Skeletal muscle satellite cell (primary cell): Measurements from ENCODE around the gene P3H4.
A peak's percentile ranks its signal among the peaks of the same experiment; 100 is the strongest.
"Not testable (repeated sequence)": the region's sequence is repeated elsewhere in the genome, so short reads cannot be mapped to it uniquely, and the experiment has no call there.

Source experiments
- H3K27me3 ChIP-seq: 2 replicates; pipeline ENCODE4 v1.7.0; 2013; ENCODE audit warnings: low read length; ENCODE audit not compliant: control insufficient read depth, insufficient read depth
- H3K36me3 ChIP-seq: 2 replicates; pipeline ENCODE4 v1.7.0; 2013; ENCODE audit warnings: mild to moderate bottlenecking, control low read depth, low read length; ENCODE audit not compliant: insufficient read depth
- H3K4me1 ChIP-seq: 2 replicates; pipeline ENCODE4 v1.7.0; 2013; ENCODE audit warnings: low read length; ENCODE audit not compliant: control insufficient read depth, insufficient read depth
- H3K4me2 ChIP-seq: 2 replicates; pipeline ENCODE4 v1.7.0; 2013; ENCODE audit warnings: mild to moderate bottlenecking, low read length
- H3K4me3 ChIP-seq: 2 replicates; pipeline ENCODE4 v1.7.0; 2013; ENCODE audit warnings: low read length
- H3K9ac ChIP-seq: 2 replicates; pipeline ENCODE4 v1.7.0; 2013; ENCODE audit warnings: mild to moderate bottlenecking, low read depth, low read length, moderate library complexity
- H3K9me3 ChIP-seq: replicated peaks from 2 replicates; pipeline ENCODE4 v1.7.0; 2013; ENCODE audit warnings: mild to moderate bottlenecking, control low read depth, low read length

P3H4 gene

DNA sequence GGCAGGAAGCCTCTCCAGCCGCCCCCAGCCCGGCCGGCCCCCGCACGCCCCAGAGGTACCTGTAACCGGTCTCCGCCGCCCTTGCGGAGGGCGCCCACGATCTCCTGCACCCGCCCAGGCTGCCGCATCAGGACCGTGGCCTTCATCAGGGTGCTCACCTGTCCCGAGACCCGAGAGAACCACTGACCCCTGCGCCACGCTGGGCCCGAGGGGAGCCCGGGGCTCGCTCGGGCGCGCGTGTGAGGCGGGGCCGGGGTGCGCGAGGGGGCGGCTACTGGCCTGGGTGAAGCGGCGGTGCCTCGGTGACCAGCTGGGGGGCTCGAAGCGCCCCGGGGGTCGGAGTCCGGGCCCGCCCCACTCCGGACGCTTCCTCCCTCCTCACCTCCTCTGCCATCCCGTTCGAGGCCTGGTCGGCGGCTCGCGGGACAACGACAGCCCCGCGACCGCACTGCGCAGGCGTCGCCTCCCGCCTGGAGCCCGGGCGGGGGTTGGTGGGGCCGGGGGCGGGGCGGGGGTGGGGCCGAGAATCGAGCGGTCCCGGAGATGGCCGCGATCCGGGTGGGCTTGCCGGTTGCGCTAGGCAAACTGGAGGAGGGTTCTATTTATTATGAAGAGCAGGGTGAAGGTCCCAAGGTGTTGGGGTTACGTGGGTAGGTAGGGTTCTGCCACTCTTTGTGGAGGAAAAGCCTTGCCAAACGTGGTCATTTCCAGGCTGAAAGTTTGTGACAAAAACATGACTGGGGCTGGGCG lies 24.2 kb upstream of the P3H4 start, which contains the start of gene NT5C3B:
NT5C3B (minus strand) TSS at position 433 of the 750 bp plus-strand sequence; CDS start at position 394, 39 bp downstream.
- peak within 1 kb of the TSS; percentile 89 for H3K4me3 ChIP-seq
- H3K9me3 ChIP-seq, result no peaks in the 10 kb centered on the region
- H3K9ac ChIP-seq, result peak within 1 kb of the TSS; percentile 87
- peaks cover 15% of the 10 kb centered on the region for H3K4me1 ChIP-seq
- H3K4me2 ChIP-seq, result peak within 1 kb of the TSS; percentile 95
- H3K36me3 ChIP-seq, result peaks cover 9% of the 10 kb centered on the region
- H3K27me3 ChIP-seq, result no peaks in the 10 kb centered on the region

DNA sequence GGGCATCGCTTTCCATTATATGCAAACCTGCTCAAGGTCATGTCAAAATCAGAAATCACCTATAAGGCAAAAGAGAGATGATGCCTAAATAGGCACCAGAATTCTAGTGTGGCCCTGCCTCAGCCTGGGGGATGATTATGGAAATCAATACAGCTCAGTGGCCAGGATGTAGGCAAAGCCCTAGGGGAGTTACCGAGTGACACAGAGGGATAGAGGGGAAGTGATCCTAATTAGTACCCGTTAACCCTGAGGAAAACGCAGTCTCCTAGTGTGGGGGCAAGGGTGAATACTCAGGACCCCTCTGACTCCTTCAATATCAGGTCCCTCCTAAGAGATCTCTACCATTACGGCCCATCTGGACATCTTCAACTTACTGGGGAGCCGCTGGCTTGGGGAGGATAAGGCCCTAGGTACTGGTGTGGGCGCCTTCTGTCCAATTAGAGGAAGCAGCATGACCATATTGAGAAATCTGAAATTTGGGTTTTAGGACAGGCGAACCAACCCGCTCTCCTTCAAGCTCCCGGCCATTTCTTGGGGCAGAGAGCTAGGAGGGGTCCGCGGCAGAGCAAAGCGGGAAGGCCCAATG lies 23.6 kb upstream of the P3H4 start:
- Histone ChIP-seq H3K4me1 (peaks cover 15% of the 10 kb centered on the region), H3K9me3 (no peaks in the 10 kb centered on the region), H3K4me3 (peak overlapping the region; percentile 89), H3K9ac (peak overlapping the region; percentile 87), H3K36me3 (peaks cover 15% of the 10 kb centered on the region), H3K27me3 (no peaks in the 10 kb centered on the region), H3K4me2 (peak overlapping the region; percentile 95)

DNA sequence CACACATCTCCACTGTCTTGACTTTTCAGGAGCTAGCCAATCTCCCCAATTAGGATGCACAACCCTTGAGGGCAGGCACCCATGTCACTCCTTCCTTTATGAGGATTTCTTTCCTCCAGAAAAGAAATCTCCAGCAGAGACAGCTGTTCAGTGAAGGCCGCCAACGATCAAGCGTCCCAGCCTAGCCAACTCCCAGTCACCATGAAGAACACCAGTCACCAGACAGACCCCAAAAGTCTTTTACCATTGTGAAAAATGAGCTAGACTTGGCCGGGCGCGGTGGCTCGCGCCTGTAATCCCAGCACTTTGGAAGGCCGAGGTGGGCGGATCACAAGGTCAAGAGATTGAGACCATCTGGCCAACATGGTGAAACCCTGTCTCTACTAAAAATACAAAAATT lies 18.2 kb upstream of the P3H4 start:
- not testable (repeated sequence) for H3K4me1 ChIP-seq
- peaks cover 43% of the 10 kb centered on the region for H3K36me3 ChIP-seq

DNA sequence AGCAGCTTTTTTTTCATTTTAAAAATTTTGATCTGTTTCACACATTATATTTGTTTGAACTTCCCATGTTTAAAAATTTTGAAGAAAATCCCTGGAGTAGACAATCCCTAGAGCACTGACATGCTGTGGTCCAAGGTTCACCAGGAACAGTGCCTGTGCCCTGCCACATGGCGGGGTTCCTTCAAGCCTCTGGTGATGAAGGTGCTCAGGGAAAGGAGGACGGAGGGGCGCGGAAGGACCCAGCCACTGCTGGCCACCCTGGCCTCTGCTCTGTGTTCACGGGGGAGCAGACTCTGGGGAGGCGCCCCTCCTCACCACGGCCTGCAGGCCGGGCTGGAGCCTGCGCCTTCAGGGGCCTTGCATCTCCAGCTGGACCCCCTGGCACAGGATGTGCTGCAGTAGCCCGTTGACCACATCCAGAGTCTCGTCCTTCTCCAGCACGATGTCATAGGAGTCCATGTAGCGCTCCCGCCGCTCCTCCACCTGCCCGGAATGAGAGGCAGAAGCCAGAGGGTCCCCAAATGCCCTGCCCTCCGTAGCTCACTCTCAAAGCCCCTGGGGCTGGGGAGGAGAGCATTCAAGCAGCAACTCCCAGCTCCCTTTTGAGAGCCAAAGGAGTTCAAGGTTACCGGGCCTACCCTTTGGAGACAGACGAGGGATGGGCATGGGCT lies 13.6 kb upstream of the P3H4 start:
- Histone ChIP-seq H3K9me3 (no peaks in the 10 kb centered on the region), H3K4me1 (no peaks in the 10 kb centered on the region), H3K27me3 (no peaks in the 10 kb centered on the region)

More for the DNA sequence above, 18.2 kb upstream of the P3H4 start:
- not testable (repeated sequence) for H3K9me3 ChIP-seq, H3K4me2 ChIP-seq, H3K27me3 ChIP-seq, H3K4me3 ChIP-seq, H3K9ac ChIP-seq

DNA sequence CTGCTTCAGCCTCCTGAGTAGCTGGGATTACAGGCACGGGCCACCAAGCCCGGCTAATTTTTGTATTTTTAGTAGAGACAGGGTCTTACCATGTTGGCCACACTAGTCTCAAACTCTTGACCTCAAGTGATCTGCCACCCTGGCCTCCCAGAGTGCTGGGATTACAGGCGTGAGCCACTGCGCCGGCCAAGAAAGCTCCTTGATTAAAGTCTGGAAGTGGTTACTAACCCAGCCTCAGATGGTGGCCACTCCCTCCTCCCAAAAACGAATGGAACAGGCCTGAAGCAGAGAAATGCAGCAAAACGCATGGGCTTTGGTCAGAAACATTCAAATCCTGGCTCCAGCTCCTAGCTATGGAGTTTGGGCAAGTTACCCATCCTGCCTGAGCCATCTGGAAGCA lies 12.3 kb upstream of the P3H4 start:
- Histone ChIP-seq H3K36me3 (peaks cover 49% of the 10 kb centered on the region), H3K4me1 (no peaks in the 10 kb centered on the region), H3K9me3 (no peaks in the 10 kb centered on the region), H3K4me2 (no peak overlapping the region), H3K27me3 (no peaks in the 10 kb centered on the region), H3K9ac (no peak overlapping the region), H3K4me3 (no peak overlapping the region)

More for the DNA sequence above, 13.6 kb upstream of the P3H4 start:
- H3K4me2 ChIP-seq, result no peak overlapping the region
- peaks cover 45% of the 10 kb centered on the region for H3K36me3 ChIP-seq
- no peak overlapping the region for H3K9ac ChIP-seq
- H3K4me3 ChIP-seq, result no peak overlapping the region

DNA sequence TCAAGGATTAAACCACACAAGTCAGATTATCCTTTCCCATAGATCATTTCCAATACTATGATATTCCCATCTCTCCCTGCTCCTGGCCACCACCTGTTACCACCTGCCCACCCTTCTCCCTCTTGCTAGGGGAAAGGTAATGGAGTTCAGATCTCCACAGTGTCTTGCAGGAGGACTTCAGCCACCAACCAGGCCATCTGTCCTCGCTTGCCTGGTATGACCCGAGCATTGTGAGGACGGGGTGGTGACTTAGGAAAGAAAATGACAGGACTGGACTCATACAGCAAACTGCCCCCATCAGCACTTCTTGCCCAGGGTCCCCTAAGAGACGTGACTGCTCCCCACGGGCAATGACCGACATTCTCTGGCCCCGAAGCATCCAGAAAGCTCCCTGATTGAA lies 11.8 kb upstream of the P3H4 start:
- Histone ChIP-seq H3K4me2 (no peak overlapping the region), H3K4me1 (no peaks in the 10 kb centered on the region), H3K9ac (no peak overlapping the region), H3K27me3 (no peaks in the 10 kb centered on the region), H3K36me3 (peaks cover 49% of the 10 kb centered on the region), H3K9me3 (no peaks in the 10 kb centered on the region), H3K4me3 (no peak overlapping the region)

DNA sequence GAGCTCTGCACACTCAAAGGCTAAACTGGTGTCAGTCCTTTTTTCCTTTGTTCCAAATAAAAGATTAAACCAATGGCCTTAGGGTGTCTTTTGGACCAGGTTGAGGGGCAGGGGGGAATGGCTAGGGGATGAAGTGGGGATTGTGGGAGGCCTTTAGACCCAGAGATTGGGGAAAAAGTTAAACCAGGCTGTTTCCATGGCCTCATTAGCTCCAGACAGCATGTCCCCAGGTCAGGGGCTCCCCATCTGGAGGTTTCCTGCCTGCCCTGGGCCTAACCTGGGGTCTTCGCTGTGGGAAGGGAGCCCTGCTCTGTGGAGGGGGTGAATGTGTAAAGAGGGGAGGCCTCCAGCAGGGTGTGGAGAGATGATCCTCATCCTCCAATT lies 11.4 kb upstream of the P3H4 start:
- H3K4me1 ChIP-seq, result no peaks in the 10 kb centered on the region
- H3K4me3 ChIP-seq, result no peak overlapping the region
- H3K36me3 ChIP-seq, result peaks cover 49% of the 10 kb centered on the region
- no peaks in the 10 kb centered on the region for H3K27me3 ChIP-seq
- no peak overlapping the region for H3K4me2 ChIP-seq
- no peaks in the 10 kb centered on the region for H3K9me3 ChIP-seq
- H3K9ac ChIP-seq, result no peak overlapping the region

DNA sequence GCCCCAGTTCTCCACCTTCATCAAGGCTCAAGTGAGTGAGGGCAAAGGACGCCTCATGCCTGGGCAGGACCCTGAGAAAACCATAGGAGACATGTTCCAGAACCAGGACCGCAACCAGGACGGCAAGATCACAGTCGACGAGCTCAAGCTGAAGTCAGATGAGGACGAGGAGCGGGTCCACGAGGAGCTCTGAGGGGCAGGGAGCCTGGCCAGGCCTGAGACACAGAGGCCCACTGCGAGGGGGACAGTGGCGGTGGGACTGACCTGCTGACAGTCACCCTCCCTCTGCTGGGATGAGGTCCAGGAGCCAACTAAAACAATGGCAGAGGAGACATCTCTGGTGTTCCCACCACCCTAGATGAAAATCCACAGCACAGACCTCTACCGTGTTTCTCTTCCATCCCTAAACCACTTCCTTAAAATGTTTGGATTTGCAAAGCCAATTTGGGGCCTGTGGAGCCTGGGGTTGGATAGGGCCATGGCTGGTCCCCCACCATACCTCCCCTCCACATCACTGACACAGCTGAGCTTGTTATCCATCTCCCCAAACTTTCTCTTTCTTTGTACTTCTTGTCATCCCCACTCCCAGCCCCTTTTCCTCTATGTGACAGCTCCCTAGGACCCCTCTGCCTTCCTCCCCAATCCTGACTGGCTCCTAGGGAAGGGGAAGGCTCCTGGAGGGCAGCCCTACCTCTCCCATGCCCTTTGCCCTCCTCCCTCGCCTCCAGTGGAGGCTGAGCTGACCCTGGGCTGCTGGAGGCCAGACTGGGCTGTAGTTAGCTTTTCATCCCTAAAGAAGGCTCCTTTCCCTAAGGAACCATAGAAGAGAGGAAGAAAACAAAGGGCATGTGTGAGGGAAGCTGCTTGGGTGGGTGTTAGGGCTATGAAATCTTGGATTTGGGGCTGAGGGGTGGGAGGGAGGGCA lies 10.7 kb upstream of the P3H4 start:
- Histone ChIP-seq H3K36me3 (peaks cover 44% of the 10 kb centered on the region), H3K4me2 (no peak overlapping the region), H3K9ac (no peak overlapping the region), H3K9me3 (no peaks in the 10 kb centered on the region), H3K4me3 (no peak overlapping the region), H3K27me3 (no peaks in the 10 kb centered on the region), H3K4me1 (no peaks in the 10 kb centered on the region)

DNA sequence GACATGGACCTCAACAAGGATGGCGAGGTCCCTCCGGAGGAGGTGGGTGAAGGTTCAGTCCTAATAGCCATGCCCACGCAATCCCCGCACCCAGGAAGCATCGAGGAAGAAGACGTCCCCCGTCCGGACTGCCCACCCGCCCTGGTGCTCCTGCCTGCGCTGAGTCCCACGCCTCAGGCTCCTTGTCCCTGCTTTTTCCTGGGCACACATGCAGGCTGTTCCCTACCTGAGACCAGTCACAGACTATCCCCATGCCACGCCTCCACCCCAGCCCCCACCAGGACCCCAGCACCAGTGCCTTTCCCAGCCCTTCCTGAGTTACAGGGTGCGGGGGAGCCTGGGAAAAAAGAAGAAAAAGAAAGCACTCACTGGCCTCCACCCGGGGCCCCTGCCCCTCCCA lies 10.0 kb upstream of the P3H4 start:
- Histone ChIP-seq H3K4me2 (no peak overlapping the region), H3K9ac (no peak overlapping the region), H3K36me3 (peaks cover 46% of the 10 kb centered on the region), H3K9me3 (no peaks in the 10 kb centered on the region), H3K4me3 (no peak overlapping the region), H3K27me3 (no peaks in the 10 kb centered on the region), H3K4me1 (no peaks in the 10 kb centered on the region)

DNA sequence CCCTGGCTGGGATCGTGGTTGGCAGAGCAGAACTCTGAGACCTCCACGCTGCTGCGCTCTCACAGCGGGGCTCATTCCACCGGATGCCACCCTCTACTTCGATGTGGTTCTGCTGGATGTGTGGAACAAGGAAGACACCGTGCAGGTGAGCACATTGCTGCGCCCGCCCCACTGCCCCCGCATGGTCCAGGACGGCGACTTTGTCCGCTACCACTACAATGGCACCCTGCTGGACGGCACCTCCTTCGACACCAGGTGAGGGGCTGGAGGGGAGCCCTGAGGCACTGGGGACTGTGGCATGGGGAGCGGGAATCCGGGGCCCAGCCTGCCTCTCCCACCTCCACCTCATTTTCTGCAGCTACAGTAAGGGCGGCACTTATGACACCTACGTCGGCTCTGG lies 6.3 kb upstream of the P3H4 start:
- Histone ChIP-seq H3K4me3 (no peak overlapping the region), H3K4me2 (no peak overlapping the region), H3K36me3 (peaks cover 39% of the 10 kb centered on the region), H3K9ac (no peak overlapping the region), H3K9me3 (no peaks in the 10 kb centered on the region), H3K4me1 (peaks cover 10% of the 10 kb centered on the region), H3K27me3 (no peaks in the 10 kb centered on the region)
